ENCODE results near the gene MMD.

DNA sequence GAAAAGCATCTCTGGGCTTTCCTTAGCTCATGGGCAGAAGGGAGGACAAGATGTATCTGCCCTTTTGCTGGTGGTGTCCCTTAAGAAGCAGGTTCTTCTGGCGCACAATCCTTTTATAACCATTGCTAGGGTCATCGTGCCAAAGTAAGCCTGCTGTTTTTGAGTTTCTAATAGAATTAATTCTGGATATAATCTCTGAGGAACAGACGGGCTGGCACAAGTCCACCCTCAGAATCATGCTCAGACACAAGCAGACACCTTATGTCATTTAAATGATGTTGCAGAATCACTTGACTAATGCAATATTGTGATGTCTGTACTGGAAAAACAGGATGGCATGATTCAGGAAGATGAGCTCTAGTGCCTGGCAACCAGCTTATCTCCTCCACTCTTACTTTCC lies 18.8 kb upstream of the MMD start:
- TF ChIP-seq, protein P1, sequence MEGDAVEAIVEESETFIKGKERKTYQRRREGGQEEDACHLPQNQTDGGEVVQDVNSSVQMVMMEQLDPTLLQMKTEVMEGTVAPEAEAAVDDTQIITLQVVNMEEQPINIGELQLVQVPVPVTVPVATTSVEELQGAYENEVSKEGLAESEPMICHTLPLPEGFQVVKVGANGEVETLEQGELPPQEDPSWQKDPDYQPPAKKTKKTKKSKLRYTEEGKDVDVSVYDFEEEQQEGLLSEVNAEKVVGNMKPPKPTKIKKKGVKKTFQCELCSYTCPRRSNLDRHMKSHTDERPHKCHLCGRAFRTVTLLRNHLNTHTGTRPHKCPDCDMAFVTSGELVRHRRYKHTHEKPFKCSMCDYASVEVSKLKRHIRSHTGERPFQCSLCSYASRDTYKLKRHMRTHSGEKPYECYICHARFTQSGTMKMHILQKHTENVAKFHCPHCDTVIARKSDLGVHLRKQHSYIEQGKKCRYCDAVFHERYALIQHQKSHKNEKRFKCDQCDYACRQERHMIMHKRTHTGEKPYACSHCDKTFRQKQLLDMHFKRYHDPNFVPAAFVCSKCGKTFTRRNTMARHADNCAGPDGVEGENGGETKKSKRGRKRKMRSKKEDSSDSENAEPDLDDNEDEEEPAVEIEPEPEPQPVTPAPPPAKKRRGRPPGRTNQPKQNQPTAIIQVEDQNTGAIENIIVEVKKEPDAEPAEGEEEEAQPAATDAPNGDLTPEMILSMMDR (conservative IDR thresholded peaks at IDR 0.05 in 1 of 2, IDR thresholded peaks at IDR 0.05 in 1 of 2; ENCODE audit: extremely low read depth in 1 of 2, insufficient read depth in 1 of 2, low read depth in 1 of 2, low read length in 2 of 2), result no peak
- TF ChIP-seq EZH2 (IDR thresholded peaks at IDR 0.05; ENCODE audit: borderline replicate concordance, low read length), result no peak

Measured in mammary epithelial cell (primary cell).